Dermis blood vessel endothelial cell (primary cell): ENCODE data around the gene LCNL1. TPM values are rescaled to one million over a fixed set of nuclear protein-coding genes. Genes with fewer than 3 reads are reported as not detected.

Experiments used
- DNase-seq: peaks from one replicate; pipeline ENCODE4 v3.0.0; 2010
- total RNA-seq: library from RNA; depleted of rRNA; stranded (reverse); fragments of >200 nt; gene quantifications from 2 replicates; pipeline ENCODE4 v1.2.3, GENCODE V29; 2014

LCNL1 gene
- total RNA-seq, 1 donor from 2014 or later, result not detected

GRCh38 chr9:137013571-137013940 lies 30.8 kb downstream of the LCNL1 start:
- no peak for DNase-seq

GRCh38 chr9:137014166-137014565 lies 31.4 kb downstream of the LCNL1 start:
- DNase-seq, result no peak

- DNase-seq, result no peak
Measured at GRCh38 chr9:137014776-137015539, 32.2 kb downstream of the LCNL1 start.

GRCh38 chr9:137015540-137015930 lies 32.7 kb downstream of the LCNL1 start:
- no peak for DNase-seq

GRCh38 chr9:137015976-137016375 lies 33.2 kb downstream of the LCNL1 start:
- no peak for DNase-seq

- no peak for DNase-seq
Measured at GRCh38 chr9:137016436-137016835, 33.6 kb downstream of the LCNL1 start.

- no peak for DNase-seq
Measured at GRCh38 chr9:137017071-137017470, 34.3 kb downstream of the LCNL1 start.

GRCh38 chr9:137017791-137018497 lies 35.2 kb downstream of the LCNL1 start:
- no peak for DNase-seq

GRCh38 chr9:137018761-137019559 lies 36.2 kb downstream of the LCNL1 start:
- DNase-seq, result no peak

GRCh38 chr9:137019891-137020683 lies 37.3 kb downstream of the LCNL1 start:
- DNase-seq, result no peak

GRCh38 chr9:137020771-137021567 lies 38.2 kb downstream of the LCNL1 start:
- DNase-seq, result no peak

- DNase-seq, result no peak
Measured at GRCh38 chr9:137021568-137021978, 38.8 kb downstream of the LCNL1 start.

- peak; percentile 70 for DNase-seq
Measured at GRCh38 chr9:137021979-137022661, 39.3 kb downstream of the LCNL1 start.

- DNase-seq, result no peak
Measured at GRCh38 chr9:137022662-137023008, 39.8 kb downstream of the LCNL1 start.

- DNase-seq, result no peak
Measured at GRCh38 chr9:137023157-137023556, 40.4 kb downstream of the LCNL1 start.

GRCh38 chr9:137023583-137023991 lies 40.8 kb downstream of the LCNL1 start:
- DNase-seq, result no peak

GRCh38 chr9:137025517-137025966 lies 42.7 kb downstream of the LCNL1 start:
- DNase-seq, result no peak

GRCh38 chr9:137026384-137026783 lies 43.6 kb downstream of the LCNL1 start:
- no peak for DNase-seq

- no peak for DNase-seq
Measured at GRCh38 chr9:137026828-137027227, 44.0 kb downstream of the LCNL1 start.

- DNase-seq, result peak; percentile 34
Measured at GRCh38 chr9:137027369-137028262, 44.8 kb downstream of the LCNL1 start, which contains the start of gene ABCA2. TSS of gene ABCA2 (minus strand) at chr9:137028237. CDS start at chr9:137028140, 97 bp downstream.
